ENCODE data around the gene PTBP3.

DNA sequence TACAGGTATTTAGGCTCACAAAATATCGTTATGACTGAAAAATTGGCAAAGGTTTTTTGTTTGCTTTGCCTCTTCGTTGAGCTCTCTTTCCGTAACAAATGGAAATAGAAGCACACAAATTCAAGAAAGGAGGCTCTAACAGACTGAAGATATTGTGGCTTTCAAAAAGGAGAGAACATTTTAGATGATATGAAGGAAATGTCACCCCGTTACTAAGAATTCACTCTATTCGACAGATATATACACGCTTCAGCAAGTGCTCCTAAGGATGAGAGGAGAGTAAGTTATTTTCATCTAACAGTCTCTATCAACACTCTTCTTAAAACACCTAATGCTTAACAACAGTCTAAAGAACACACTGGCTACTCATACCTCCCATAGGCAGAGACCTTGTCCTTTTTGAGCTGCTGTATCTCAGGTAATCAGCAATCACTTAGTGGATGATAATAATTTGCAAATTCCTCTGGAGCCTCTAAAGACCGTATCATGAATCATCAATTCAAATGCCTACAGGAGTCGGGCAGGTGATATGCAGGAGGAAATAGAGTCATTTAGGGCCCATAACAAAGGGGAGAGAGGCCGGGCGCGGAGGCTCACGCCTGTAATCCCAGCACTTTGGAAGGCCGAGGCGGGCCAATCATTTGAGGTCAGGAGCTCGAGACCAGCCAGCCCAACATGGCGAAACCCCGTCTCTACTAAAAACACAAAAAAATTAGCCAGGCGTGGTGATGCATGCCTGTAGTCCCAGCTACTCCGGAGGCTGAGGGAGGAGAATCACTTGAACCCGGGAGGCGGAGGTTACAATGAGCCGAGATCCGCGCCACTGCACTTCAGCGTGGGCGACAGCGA is 45.1 kb upstream of the PTBP3 start:
- TF ChIP-seq HDGF (IDR thresholded peaks at IDR 0.05; ENCODE audit: borderline replicate concordance) (no peak), LEF1 (IDR thresholded peaks at IDR 0.05; ENCODE audit: borderline replicate concordance) (no peak), ELF4 (IDR thresholded peaks at IDR 0.05) (no peak), L3MBTL2 (conservative IDR thresholded peaks at IDR 0.05) (no peak)

Data from HEK293T (cell line).